Neutrophil (primary cell): ENCODE measurements around the gene DNTT.

ENCODE experiments used
- H3K27ac ChIP-seq: fragments of 200-600 bp; sonication (generic); 2 replicates; pipeline ENCODE4 v1.5.1; 2016; ENCODE audit warnings: mild to moderate bottlenecking, moderate library complexity
- H3K27me3 ChIP-seq: fragments of 200-600 bp; sonication (generic); 2 replicates; pipeline ENCODE4 v1.6.0; 2016; ENCODE audit warnings: mild to moderate bottlenecking
- H3K36me3 ChIP-seq: fragments of 200-600 bp; sonication (generic); 2 replicates; pipeline ENCODE4 v1.5.1; 2017
- H3K4me1 ChIP-seq, 2 experiments: fragments of 200-600 bp in 1 of 2; sonication (generic) in 1 of 2; 1 replicate in 1 of 2; 2 replicates in 1 of 2; pipeline versions ENCODE4 v1.5.1 to v1.6.1; 2013 to 2016; ENCODE audit warnings: low read depth in 1 of 2, low read length in 1 of 2, mild to moderate bottlenecking in 1 of 2, moderate library complexity in 1 of 2; ENCODE audit not compliant: control insufficient read depth in 1 of 2, insufficient read depth in 1 of 2
- H3K4me3 ChIP-seq, 2 experiments: fragments of 200-600 bp in 1 of 2; sonication (generic) in 1 of 2; 1 replicate in 1 of 2; 2 replicates in 1 of 2; pipeline ENCODE4 v1.5.1; 2013 to 2016; ENCODE audit warnings: low read depth in 1 of 2, low read length in 1 of 2, mild to moderate bottlenecking in 1 of 2, moderate library complexity in 1 of 2
- H3K9me3 ChIP-seq: fragments of 200-600 bp; sonication (generic); 2 replicates; pipeline ENCODE4 v1.5.1; 2016
- TF ChIP-seq, protein P1 (sequence below): fragments of 200-600 bp; sonication (generic); IDR thresholded peaks from 2 replicates; pipeline ENCODE4 v1.5.1; 2016; ENCODE audit warnings: antibody characterized with exemption

DNTT gene

DNA sequence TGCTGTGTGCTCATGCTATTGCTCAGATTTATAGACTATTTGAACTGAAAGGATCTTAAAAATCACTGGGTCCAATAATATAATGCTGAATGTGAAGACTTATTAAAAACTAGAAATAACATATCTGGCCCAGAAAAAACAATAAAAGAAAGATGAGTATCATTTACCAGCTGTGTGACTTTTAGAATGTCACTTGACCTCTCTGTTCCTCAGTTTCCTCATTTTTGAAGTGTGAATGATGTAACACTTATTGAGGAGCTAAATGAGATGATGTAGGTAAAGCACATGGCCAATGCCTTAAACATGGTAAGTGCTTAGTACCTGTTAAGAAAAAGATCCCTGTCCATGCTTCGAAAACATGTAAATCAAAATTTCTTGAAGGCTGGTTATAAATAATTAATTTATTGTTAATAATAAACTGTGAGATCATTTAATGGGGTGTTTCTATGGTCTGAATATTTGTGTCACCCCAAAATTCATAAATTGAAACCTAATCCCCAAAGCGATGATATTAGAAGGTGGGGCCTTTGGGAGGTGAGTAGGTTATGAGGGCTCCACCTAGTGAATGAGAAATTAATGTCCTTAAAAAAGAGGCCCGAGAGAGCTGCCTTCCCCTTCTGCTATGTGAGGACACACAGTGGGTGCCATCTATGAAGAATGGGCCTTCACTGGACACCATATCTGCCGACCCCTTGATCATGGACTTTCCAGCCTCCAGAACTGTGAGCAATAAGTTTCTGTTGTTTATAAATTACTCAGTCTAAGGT is 13.0 kb downstream of the DNTT start:
- TF ChIP-seq, protein P1, sequence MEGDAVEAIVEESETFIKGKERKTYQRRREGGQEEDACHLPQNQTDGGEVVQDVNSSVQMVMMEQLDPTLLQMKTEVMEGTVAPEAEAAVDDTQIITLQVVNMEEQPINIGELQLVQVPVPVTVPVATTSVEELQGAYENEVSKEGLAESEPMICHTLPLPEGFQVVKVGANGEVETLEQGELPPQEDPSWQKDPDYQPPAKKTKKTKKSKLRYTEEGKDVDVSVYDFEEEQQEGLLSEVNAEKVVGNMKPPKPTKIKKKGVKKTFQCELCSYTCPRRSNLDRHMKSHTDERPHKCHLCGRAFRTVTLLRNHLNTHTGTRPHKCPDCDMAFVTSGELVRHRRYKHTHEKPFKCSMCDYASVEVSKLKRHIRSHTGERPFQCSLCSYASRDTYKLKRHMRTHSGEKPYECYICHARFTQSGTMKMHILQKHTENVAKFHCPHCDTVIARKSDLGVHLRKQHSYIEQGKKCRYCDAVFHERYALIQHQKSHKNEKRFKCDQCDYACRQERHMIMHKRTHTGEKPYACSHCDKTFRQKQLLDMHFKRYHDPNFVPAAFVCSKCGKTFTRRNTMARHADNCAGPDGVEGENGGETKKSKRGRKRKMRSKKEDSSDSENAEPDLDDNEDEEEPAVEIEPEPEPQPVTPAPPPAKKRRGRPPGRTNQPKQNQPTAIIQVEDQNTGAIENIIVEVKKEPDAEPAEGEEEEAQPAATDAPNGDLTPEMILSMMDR: no peak
- no peak overlapping the region for H3K4me3 ChIP-seq
- H3K36me3 ChIP-seq: no peaks in the 10 kb centered on the region
- no peaks in the 10 kb centered on the region for H3K4me1 ChIP-seq
- H3K27me3 ChIP-seq: no peaks in the 10 kb centered on the region
- no peak overlapping the region for H3K27ac ChIP-seq
- H3K9me3 ChIP-seq: no peaks in the 10 kb centered on the region

DNA sequence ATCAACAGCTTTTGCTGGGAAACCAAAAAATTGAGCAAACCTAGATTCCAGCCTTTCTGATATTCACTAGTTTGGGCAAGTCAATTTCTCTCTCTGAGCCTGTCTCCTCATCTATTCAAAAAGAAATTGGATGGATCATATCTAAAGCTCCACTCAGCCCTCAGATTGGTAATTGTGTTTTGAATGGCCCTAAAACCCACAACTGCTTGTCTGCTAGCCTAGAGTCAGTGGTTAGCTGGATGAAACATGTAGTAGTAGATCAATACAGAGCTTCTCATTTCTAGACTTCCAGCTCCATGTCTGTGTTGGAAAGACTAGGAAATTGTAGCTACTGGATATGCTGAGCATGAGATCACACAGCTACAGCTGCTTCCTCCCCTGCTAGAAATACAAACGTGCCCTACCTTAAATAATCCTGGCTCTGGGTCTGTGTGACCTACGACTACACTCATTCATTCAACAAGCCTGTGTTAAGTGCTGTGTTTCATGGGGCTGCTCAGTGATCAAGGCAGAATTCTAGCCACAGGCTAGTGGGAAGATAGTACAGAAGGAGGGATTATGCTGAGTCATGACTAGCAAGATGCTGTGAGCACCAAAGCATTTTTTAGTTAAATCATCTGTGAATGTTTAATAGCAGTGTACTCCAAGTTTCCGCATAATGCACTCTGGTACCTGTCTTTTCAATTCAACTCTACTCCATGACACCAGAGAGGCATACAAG is 15.7 kb downstream of the DNTT start:
- Histone ChIP-seq H3K4me1 (no peaks in the 10 kb centered on the region), H3K27me3 (no peaks in the 10 kb centered on the region), H3K36me3 (no peaks in the 10 kb centered on the region), H3K4me3 (no peak overlapping the region), H3K9me3 (no peaks in the 10 kb centered on the region), H3K27ac (no peak overlapping the region)
- TF ChIP-seq, protein P1: no peak

- Histone ChIP-seq H3K4me3 (no peak overlapping the region), H3K27me3 (no peaks in the 10 kb centered on the region), H3K4me1 (no peaks in the 10 kb centered on the region), H3K36me3 (no peaks in the 10 kb centered on the region), H3K9me3 (no peaks in the 10 kb centered on the region), H3K27ac (no peak overlapping the region)
- TF ChIP-seq, protein P1: no peak
Measured at GRCh38 chr10:96321822-96322221, 17.6 kb downstream of the DNTT start.

DNA sequence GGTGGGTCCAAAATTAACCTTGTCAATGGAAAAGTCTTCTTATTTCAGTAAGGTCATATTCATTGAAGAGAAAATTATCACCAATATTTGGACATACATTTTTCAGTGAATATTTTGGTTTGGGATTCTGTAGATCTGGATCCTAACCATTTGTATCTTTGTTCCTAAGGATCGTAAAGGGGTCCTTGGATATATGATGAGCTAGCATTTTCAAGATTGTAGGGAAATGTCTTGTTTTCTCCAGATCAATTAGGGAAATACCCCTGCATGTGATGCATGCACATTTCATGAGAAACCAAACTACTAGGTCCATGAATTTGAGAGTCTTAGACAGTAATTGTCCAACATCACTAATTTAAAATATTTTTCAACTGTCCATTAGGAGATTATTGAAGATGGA is 18.0 kb downstream of the DNTT start:
- TF ChIP-seq, protein P1: no peak
- H3K27ac ChIP-seq: no peak overlapping the region
- H3K4me3 ChIP-seq: no peak overlapping the region
- no peaks in the 10 kb centered on the region for H3K4me1 ChIP-seq
- no peaks in the 10 kb centered on the region for H3K36me3 ChIP-seq
- no peaks in the 10 kb centered on the region for H3K27me3 ChIP-seq
- no peaks in the 10 kb centered on the region for H3K9me3 ChIP-seq

GRCh38 chr10:96324447-96324846 is 20.2 kb downstream of the DNTT start:
- H3K27me3 ChIP-seq: no peaks in the 10 kb centered on the region
- no peak overlapping the region for H3K4me3 ChIP-seq
- TF ChIP-seq, protein P1: no peak
- no peaks in the 10 kb centered on the region for H3K9me3 ChIP-seq
- no peaks in the 10 kb centered on the region for H3K36me3 ChIP-seq
- no peak overlapping the region for H3K27ac ChIP-seq
- H3K4me1 ChIP-seq: no peaks in the 10 kb centered on the region
